ENCODE measurements around the gene PRPS1. TPM values are rescaled to one million over a fixed set of nuclear protein-coding genes. Genes with fewer than 3 reads are reported as not detected.

PRPS1 gene
- total and polyA plus RNA-seq, 9 of the 15 experiments (the other 6 are each of a cell fraction or from before 2014, with no cell fraction given) = 47.8 to 175 (median 79.6) TPM

DNA sequence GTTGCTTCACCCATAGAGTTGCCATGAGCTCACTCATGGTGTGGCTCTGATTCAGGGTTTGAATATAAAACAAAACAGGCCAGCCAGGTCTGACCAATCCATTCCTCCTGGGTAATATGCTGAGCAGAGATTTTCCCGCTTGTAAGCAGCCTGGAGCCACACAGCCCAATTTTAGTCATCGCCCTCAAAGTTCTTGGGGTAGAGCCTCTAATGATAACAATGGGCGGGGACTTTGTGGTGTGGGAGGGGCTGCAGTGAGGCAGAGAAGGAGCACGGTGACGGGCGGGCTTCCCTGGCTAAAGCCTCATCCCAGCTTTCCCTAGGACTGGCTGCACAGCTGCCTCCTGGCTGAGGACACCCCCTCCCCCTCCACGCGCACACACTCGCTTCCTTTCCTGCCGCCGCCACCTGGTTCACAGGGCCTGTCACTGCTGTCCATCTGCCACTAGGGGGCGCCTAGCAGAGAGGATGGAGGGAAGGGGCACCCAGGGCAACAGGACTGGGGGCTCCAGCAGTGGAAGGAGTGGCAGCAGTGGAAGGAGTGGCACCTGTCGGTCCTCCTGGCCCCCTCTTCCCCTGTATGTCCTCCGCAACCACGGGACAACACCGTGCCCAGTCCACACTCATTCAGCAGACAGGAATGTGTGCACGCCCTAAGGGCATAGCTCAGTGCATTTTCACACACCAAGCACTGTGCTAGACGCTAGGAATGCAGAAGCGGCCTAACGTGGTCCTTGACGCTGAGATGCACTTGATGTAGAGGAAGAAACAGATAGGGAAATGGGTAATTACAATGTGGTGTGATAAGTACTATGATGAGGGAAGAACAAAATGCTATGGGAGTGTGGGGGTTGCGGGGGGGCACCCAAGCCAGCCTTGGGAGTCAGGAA is 26.8 kb downstream of the PRPS1 start (continued):
- TF ChIP-seq, protein P1, sequence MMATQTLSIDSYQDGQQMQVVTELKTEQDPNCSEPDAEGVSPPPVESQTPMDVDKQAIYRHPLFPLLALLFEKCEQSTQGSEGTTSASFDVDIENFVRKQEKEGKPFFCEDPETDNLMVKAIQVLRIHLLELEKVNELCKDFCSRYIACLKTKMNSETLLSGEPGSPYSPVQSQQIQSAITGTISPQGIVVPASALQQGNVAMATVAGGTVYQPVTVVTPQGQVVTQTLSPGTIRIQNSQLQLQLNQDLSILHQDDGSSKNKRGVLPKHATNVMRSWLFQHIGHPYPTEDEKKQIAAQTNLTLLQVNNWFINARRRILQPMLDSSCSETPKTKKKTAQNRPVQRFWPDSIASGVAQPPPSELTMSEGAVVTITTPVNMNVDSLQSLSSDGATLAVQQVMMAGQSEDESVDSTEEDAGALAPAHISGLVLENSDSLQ (IDR thresholded peaks at IDR 0.05) = peak; percentile 76
- TF ChIP-seq, protein P2, sequence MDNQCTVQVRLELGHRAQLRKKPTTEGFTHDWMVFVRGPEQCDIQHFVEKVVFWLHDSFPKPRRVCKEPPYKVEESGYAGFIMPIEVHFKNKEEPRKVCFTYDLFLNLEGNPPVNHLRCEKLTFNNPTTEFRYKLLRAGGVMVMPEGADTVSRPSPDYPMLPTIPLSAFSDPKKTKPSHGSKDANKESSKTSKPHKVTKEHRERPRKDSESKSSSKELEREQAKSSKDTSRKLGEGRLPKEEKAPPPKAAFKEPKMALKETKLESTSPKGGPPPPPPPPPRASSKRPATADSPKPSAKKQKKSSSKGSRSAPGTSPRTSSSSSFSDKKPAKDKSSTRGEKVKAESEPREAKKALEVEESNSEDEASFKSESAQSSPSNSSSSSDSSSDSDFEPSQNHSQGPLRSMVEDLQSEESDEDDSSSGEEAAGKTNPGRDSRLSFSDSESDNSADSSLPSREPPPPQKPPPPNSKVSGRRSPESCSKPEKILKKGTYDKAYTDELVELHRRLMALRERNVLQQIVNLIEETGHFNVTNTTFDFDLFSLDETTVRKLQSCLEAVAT (IDR thresholded peaks at IDR 0.05) = no peak
- TF ChIP-seq ZC3H4 (CRISPR knock-in tag; IDR thresholded peaks at IDR 0.05; ENCODE audit: borderline replicate concordance) (no peak), MEF2A (IDR thresholded peaks at IDR 0.05; ENCODE audit: control insufficient read depth, low read depth, low read length) (no peak), E2F3 (CRISPR knock-in tag; IDR thresholded peaks at IDR 0.05) (no peak), SMAD1 (IDR thresholded peaks at IDR 0.05; ENCODE audit: low read depth, low read length, partially characterized antibody) (no peak), BHLHE40 (IDR thresholded peaks at IDR 0.05; ENCODE audit: low read length) (0 out of 2 replicates have a peak, but pooled peaks have one; percentile 20), ZNF668 (CRISPR knock-in tag; IDR thresholded peaks at IDR 0.05) (no peak), POLR2AphosphoS5 (IDR thresholded peaks at IDR 0.05; ENCODE audit: control insufficient read depth, insufficient read depth, low read depth, low read length) (no peak), HMGN3 (IDR thresholded peaks at IDR 0.05; ENCODE audit: borderline replicate concordance, extremely low read depth, insufficient read length, low read depth, low read length) (peak; percentile 22), EP400 (IDR thresholded peaks at IDR 0.05) (peak; percentile 32; the same call in 1 of the 2 replicates)
- TF ChIP-seq, protein P3, sequence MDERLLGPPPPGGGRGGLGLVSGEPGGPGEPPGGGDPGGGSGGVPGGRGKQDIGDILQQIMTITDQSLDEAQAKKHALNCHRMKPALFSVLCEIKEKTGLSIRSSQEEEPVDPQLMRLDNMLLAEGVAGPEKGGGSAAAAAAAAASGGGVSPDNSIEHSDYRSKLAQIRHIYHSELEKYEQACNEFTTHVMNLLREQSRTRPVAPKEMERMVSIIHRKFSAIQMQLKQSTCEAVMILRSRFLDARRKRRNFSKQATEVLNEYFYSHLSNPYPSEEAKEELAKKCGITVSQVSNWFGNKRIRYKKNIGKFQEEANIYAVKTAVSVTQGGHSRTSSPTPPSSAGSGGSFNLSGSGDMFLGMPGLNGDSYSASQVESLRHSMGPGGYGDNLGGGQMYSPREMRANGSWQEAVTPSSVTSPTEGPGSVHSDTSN (CRISPR knock-in tag; IDR thresholded peaks at IDR 0.05; ENCODE audit: low read depth) = 0 out of 2 replicates have a peak, but pooled peaks have one; percentile 36
- TF ChIP-seq, protein P3 (tag; conservative IDR thresholded peaks at IDR 0.05; ENCODE audit: low read depth) = no peak
- TF ChIP-seq, protein P4, sequence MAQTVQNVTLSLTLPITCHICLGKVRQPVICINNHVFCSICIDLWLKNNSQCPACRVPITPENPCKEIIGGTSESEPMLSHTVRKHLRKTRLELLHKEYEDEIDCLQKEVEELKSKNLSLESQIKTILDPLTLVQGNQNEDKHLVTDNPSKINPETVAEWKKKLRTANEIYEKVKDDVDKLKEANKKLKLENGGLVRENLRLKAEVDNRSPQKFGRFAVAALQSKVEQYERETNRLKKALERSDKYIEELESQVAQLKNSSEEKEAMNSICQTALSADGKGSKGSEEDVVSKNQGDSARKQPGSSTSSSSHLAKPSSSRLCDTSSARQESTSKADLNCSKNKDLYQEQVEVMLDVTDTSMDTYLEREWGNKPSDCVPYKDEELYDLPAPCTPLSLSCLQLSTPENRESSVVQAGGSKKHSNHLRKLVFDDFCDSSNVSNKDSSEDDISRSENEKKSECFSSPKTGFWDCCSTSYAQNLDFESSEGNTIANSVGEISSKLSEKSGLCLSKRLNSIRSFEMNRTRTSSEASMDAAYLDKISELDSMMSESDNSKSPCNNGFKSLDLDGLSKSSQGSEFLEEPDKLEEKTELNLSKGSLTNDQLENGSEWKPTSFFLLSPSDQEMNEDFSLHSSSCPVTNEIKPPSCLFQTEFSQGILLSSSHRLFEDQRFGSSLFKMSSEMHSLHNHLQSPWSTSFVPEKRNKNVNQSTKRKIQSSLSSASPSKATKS (CRISPR knock-in tag; IDR thresholded peaks at IDR 0.05) = no peak
